Karpas-422 (cell line): Measurements from ENCODE around the gene PTGDS. TPM values are rescaled to one million over a fixed set of nuclear protein-coding genes. Genes with fewer than 3 reads are reported as not detected.

Experiments used
- DNase-seq: peaks from one replicate; pipeline ENCODE4 v3.0.0-alpha.2; 2015
- H2AFZ ChIP-seq: fragments of 200-600 bp; sonication (generic); 2 replicates; pipeline ENCODE4 v1.6.1; 2014; ENCODE audit warnings: antibody characterized with exemption, low read length, mixed read lengths
- H3K27ac ChIP-seq: fragments of 200-600 bp; sonication (generic); 2 replicates; pipeline ENCODE4 v1.5.1; 2014; ENCODE audit warnings: mild to moderate bottlenecking, low read length, moderate library complexity
- H3K27me3 ChIP-seq: fragments of 200-600 bp; sonication (generic); 2 replicates; pipeline ENCODE4 v1.6.1; 2014; ENCODE audit warnings: low read length, mixed read lengths
- H3K36me3 ChIP-seq: fragments of 200-600 bp; sonication (generic); 2 replicates; pipeline ENCODE4 v1.6.1; 2014; ENCODE audit warnings: low read length, mixed read lengths; ENCODE audit not compliant: insufficient read depth
- H3K4me1 ChIP-seq: fragments of 200-600 bp; sonication (generic); 2 replicates; pipeline ENCODE4 v1.6.1; 2014; ENCODE audit warnings: mild to moderate bottlenecking, low read length, mixed read lengths
- H3K4me2 ChIP-seq: fragments of 200-600 bp; sonication (generic); 2 replicates; pipeline ENCODE4 v1.6.1; 2014; ENCODE audit warnings: low read length, low read depth, mild to moderate bottlenecking; ENCODE audit not compliant: poor library complexity, severe bottlenecking
- H3K4me3 ChIP-seq: fragments of 200-600 bp; sonication (generic); 2 replicates; pipeline ENCODE4 v1.5.1; 2014; ENCODE audit warnings: mild to moderate bottlenecking, antibody characterized with exemption, low read length, mixed read lengths
- H3K79me2 ChIP-seq: fragments of 200-600 bp; sonication (generic); 2 replicates; pipeline ENCODE4 v1.6.1; 2014; ENCODE audit warnings: mild to moderate bottlenecking, low read length, mixed read lengths
- H3K9ac ChIP-seq: fragments of 200-600 bp; sonication (generic); 2 replicates; pipeline ENCODE4 v1.6.0; 2014; ENCODE audit warnings: low read length
- H3K9me2 ChIP-seq: fragments of 200-600 bp; sonication (generic), shearing (Covaris generic); replicated peaks from 2 replicates; pipeline ENCODE4 v1.6.0; 2014; ENCODE audit warnings: mild to moderate bottlenecking, low read length, moderate library complexity; ENCODE audit not compliant: insufficient read depth
- H3K9me3 ChIP-seq: fragments of 300-700, 200-600 bp; sonication (generic); 2 replicates; pipeline ENCODE4 v1.6.1; 2014; ENCODE audit warnings: low read length, mixed read lengths
- H4K20me1 ChIP-seq: fragments of 200-600 bp; sonication (generic); 2 replicates; pipeline ENCODE4 v1.6.1; 2014; ENCODE audit warnings: mild to moderate bottlenecking, antibody characterized with exemption, low read length, low read depth; ENCODE audit not compliant: insufficient read depth
- total RNA-seq: library from RNA; depleted of rRNA; stranded (reverse); fragments of >200 nt; shearing (Covaris generic); gene quantifications from 2 replicates; pipeline ENCODE4 v1.2.3, GENCODE V29; 2014; ENCODE audit warnings: low replicate concordance

Gene PTGDS
- total RNA-seq, 1 experiment from 2014 or later: not detected

DNA sequence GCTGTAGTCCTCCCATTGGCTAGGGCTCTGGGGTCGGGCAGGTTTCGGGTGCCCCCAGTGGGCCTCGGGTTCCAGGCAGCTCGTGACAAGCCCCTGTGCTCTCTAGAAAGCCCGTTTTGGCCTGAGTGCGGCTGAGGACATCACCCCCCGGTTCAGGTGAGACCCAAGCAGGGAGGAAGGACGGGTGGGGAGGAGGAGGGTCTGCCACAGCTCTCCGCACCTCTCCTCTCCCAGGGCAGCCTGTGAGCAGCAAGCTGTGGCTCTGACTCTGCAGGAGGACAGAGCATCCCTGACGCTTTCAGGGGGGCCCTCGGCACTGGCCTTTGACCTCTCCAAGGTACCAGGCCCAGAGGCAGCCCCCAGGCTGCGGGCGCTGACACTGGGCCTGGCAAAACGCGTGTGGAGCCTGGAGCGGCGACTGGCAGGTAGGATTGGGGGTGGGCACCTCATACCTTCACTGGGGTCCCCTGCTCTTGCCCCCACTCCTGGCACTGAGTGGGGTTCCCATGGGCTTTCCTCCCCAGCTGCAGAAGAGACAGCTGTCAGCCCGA lies 15.6 kb downstream of the PTGDS start:
- no peaks in the 10 kb centered on the region for H3K9me3 ChIP-seq
- peak overlapping the region; percentile 90 for H3K4me3 ChIP-seq
- 0 out of 2 replicates have a peak, but pooled peaks cover 5% of the 10 kb centered on the region for H3K79me2 ChIP-seq
- no peaks in the 10 kb centered on the region for H3K9me2 ChIP-seq
- H4K20me1 ChIP-seq: peaks cover 6% of the 10 kb centered on the region; the same call in 1 of the 2 replicates
- DNase-seq: no peak
- H3K27me3 ChIP-seq: no peaks in the 10 kb centered on the region
- H3K4me2 ChIP-seq: peak overlapping the region; percentile 97
- peak overlapping the region; percentile 84 for H3K9ac ChIP-seq
- no peaks in the 10 kb centered on the region for H3K36me3 ChIP-seq
- peak overlapping the region; percentile 63; the same call in 1 of the 2 replicates for H2AFZ ChIP-seq
- peaks cover 21% of the 10 kb centered on the region for H3K4me1 ChIP-seq
- H3K27ac ChIP-seq: 0 out of 2 replicates have a peak overlapping the region, but pooled peaks have one; percentile 25

- H3K36me3 ChIP-seq: no peaks in the 10 kb centered on the region
- peaks cover 6% of the 10 kb centered on the region; the same call in 1 of the 2 replicates for H4K20me1 ChIP-seq
- no peak overlapping the region for H3K27ac ChIP-seq
- H3K27me3 ChIP-seq: no peaks in the 10 kb centered on the region
- H3K9me2 ChIP-seq: no peaks in the 10 kb centered on the region
- H3K9me3 ChIP-seq: no peaks in the 10 kb centered on the region
- H3K4me3 ChIP-seq: no peak overlapping the region
- peaks cover 21% of the 10 kb centered on the region for H3K4me1 ChIP-seq
- no peak overlapping the region for H2AFZ ChIP-seq
- H3K9ac ChIP-seq: no peak overlapping the region
- DNase-seq: no peak
- 0 out of 2 replicates have a peak, but pooled peaks cover 5% of the 10 kb centered on the region for H3K79me2 ChIP-seq
- no peak overlapping the region for H3K4me2 ChIP-seq
These were observed 17.0 kb downstream of the PTGDS start for GRCh38 chr9:136994180-136994887.

DNA sequence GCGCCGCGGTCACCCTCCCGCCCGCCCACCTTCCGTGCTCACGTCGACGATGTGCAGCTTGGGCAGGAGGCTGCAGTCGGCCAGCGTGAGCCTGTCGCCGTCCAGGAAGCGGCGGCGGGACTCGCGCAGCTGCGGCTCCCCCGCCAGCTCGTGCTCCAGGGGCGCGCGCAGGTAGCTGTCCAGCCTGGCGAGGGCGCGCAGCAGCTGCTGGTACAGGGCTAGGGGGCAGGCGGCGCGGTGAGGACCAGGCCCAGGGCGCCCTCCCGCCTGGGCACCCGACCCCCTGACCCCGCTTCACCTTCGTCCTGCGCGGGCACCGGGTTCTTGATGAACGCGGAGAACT lies 17.6 kb downstream of the PTGDS start:
- peaks cover 21% of the 10 kb centered on the region for H3K4me1 ChIP-seq

DNA sequence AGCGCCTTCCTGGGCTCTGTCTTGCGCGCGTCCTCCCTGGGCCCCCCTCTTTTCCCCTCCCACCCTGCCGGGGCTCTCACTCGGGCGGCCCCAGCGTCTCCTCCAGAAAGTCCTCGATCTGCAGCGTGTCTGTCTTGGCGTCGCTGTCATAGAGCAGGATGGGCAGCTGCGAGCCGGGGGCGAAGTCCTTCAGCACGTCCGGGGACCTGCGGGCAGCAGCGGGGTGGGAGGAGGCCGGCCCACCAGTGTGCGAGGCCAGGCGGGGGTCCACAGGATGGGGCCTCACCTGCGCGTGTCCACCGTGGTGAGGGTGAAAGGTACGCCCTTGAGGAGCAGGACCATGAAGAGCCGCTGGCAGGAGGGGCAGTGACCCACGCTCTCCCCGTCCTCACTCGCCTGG lies 18.1 kb downstream of the PTGDS start:
- no peak for DNase-seq
- H3K36me3 ChIP-seq: no peaks in the 10 kb centered on the region
- no peaks in the 10 kb centered on the region for H3K9me2 ChIP-seq
- no peak overlapping the region for H2AFZ ChIP-seq
- H3K27ac ChIP-seq: no peak overlapping the region
- peaks cover 6% of the 10 kb centered on the region; the same call in 1 of the 2 replicates for H4K20me1 ChIP-seq
- H3K4me3 ChIP-seq: no peak overlapping the region
- H3K27me3 ChIP-seq: no peaks in the 10 kb centered on the region
- peaks cover 26% of the 10 kb centered on the region for H3K4me1 ChIP-seq
- H3K9ac ChIP-seq: no peak overlapping the region
- no peak overlapping the region for H3K4me2 ChIP-seq
- H3K79me2 ChIP-seq: 0 out of 2 replicates have a peak, but pooled peaks cover 5% of the 10 kb centered on the region
- no peaks in the 10 kb centered on the region for H3K9me3 ChIP-seq

More for the DNA sequence above, 17.6 kb downstream of the PTGDS start:
- H3K9ac ChIP-seq: no peak overlapping the region
- peaks cover 6% of the 10 kb centered on the region; the same call in 1 of the 2 replicates for H4K20me1 ChIP-seq
- H3K4me3 ChIP-seq: no peak overlapping the region
- no peaks in the 10 kb centered on the region for H3K36me3 ChIP-seq
- no peaks in the 10 kb centered on the region for H3K9me3 ChIP-seq
- no peak for DNase-seq
- no peak overlapping the region for H3K27ac ChIP-seq
- H3K4me2 ChIP-seq: no peak overlapping the region
- 0 out of 2 replicates have a peak, but pooled peaks cover 5% of the 10 kb centered on the region for H3K79me2 ChIP-seq
- no peaks in the 10 kb centered on the region for H3K27me3 ChIP-seq
- no peaks in the 10 kb centered on the region for H3K9me2 ChIP-seq
- no peak overlapping the region for H2AFZ ChIP-seq

GRCh38 chr9:136995772-136996311 lies 18.5 kb downstream of the PTGDS start:
- Histone ChIP-seq H4K20me1 (peaks cover 6% of the 10 kb centered on the region; the same call in 1 of the 2 replicates), H3K9me3 (no peaks in the 10 kb centered on the region), H3K4me3 (no peak overlapping the region), H3K36me3 (no peaks in the 10 kb centered on the region), H2AFZ (no peak overlapping the region), H3K9me2 (no peaks in the 10 kb centered on the region), H3K27ac (no peak overlapping the region), H3K4me2 (peak overlapping the region; percentile 30), H3K79me2 (0 out of 2 replicates have a peak, but pooled peaks cover 5% of the 10 kb centered on the region), H3K9ac (no peak overlapping the region), H3K27me3 (no peaks in the 10 kb centered on the region), H3K4me1 (peaks cover 30% of the 10 kb centered on the region)
- DNase-seq: no peak

DNA sequence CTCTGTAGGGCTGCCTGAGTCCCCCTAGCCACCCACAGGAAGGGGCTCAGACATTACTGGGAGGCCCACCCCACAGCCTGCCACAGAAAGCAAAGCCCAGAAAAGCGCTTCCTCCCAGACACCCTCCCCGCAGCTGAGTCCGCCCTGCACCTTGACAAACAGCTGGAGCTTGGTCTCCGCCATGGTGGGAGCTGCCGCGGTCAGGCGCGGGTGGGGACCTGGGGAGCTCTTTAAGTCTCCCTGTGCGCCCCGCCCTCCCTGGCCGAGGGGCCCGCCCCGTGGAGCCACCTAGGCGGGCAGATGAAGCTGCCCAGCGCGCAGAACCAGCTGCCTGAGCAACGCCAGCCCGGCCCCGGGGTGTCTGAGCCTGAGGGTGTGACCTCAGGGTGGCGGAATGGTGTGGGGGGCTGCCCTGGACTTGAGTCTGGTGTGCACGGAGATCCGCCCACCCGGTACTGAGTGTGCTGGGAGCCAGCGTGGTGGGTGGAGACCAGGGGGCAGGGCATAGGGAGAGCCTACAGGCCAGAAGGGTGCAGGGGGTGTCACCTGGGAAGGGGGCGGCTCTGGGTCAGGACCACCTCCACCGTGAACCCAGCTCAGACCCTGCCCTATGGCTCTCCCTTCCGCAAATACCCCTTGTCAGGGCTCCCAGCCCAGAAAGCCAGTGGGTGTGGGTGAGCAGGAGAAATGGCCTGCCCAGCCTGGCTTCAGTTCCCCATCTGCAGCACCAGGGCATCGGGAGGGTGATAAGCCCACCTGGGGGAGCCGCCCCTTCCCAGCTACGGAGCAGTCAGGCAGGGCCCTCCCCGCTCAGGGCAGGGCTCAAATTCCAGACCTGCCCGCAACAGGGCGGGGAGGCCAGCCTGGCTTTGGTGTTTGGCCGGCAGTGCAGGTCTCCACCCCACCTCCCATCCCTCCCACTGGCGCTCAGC lies 19.3 kb downstream of the PTGDS start, which contains the start of gene CLIC3:
TSS of gene CLIC3 (minus strand) at position 208 of the 932 bp plus-strand sequence. CDS start at position 183, 25 bp downstream.
- Histone ChIP-seq H3K79me2 (0 out of 2 replicates have a peak, but pooled peaks cover 5% of the 10 kb centered on the region), H3K4me3 (no peak within 1 kb of the TSS), H3K4me2 (peak within 1 kb of the TSS; percentile 30), H3K9me3 (no peaks in the 10 kb centered on the region), H3K9ac (no peak within 1 kb of the TSS), H2AFZ (no peak within 1 kb of the TSS), H3K36me3 (no peaks in the 10 kb centered on the region), H3K27ac (no peak within 1 kb of the TSS), H3K27me3 (no peaks in the 10 kb centered on the region), H4K20me1 (peaks cover 6% of the 10 kb centered on the region; the same call in 1 of the 2 replicates), H3K9me2 (no peaks in the 10 kb centered on the region), H3K4me1 (peaks cover 30% of the 10 kb centered on the region)
- peak; percentile 66 for DNase-seq

GRCh38 chr9:136997371-136997770 lies 20.1 kb downstream of the PTGDS start:
- DNase-seq: no peak
- peaks cover 29% of the 10 kb centered on the region for H3K4me1 ChIP-seq
- H3K36me3 ChIP-seq: no peaks in the 10 kb centered on the region
- no peak overlapping the region for H3K4me2 ChIP-seq
- no peaks in the 10 kb centered on the region for H3K27me3 ChIP-seq
- H3K4me3 ChIP-seq: no peak overlapping the region
- no peak overlapping the region for H3K27ac ChIP-seq
- H3K79me2 ChIP-seq: 0 out of 2 replicates have a peak, but pooled peaks cover 5% of the 10 kb centered on the region
- H4K20me1 ChIP-seq: peaks cover 6% of the 10 kb centered on the region; the same call in 1 of the 2 replicates
- no peak overlapping the region for H2AFZ ChIP-seq
- H3K9ac ChIP-seq: no peak overlapping the region
- no peaks in the 10 kb centered on the region for H3K9me2 ChIP-seq
- no peaks in the 10 kb centered on the region for H3K9me3 ChIP-seq
